GM18507 (cell line): ENCODE measurements around the gene RRBP1.

Source experiments
- DNase-seq: peaks from one replicate; pipeline ENCODE4 v3.0.0; 2011; ENCODE audit warnings: low read depth; ENCODE audit not compliant: insufficient read length; ENCODE audit errors: extremely low spot score
- FAIRE-seq: peaks from 2 replicates; lab custom pipeline; 2011; peaks lifted over from hg19 to GRCh38; lab: Jason Lieb, UNC

RRBP1 gene

DNA sequence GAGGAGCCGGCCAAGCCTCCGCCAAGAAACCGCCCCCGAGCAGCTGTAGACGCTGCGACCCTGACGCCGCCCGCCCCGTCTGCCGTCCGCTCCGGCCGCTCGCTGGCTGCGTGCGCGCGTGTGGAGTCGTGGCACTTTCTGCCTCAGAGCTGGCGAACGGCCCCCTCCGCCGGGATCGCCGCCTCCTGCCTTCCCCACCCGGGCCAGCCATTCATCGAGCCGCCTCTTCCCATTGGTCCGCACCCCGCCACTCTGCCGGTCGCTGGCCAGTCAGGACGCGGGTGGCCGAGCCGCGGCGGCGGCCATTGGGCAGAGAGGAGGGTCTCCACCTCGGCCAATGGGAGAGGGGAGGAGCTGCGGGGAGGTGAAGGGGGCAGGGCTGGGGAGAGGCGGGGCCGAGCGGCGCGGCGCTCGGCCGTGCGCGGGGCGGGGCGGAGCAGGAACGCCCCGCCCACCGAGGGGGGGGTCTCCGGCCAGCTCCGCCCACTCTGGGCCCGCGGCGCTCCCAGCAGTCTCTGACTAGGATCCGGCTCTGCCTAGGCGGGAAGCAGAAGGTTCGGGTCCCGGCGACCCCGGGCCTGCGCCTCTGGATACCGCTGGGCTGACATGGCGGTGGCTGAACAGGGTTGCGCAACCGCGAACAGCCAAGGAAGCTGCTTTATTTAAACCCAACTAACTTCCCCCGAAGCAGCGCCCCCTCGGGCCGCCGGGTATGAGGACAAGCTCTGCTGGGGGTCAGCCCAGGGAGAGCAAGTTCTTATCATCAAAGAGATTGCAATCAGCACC is at the start of gene RRBP1:
Gene RRBP1, minus strand, starts transcription at position 140 of the 786 bp plus-strand sequence. CDS start 21,735 bp downstream, outside the sequence.
- peak; percentile 97 for FAIRE-seq

DNA sequence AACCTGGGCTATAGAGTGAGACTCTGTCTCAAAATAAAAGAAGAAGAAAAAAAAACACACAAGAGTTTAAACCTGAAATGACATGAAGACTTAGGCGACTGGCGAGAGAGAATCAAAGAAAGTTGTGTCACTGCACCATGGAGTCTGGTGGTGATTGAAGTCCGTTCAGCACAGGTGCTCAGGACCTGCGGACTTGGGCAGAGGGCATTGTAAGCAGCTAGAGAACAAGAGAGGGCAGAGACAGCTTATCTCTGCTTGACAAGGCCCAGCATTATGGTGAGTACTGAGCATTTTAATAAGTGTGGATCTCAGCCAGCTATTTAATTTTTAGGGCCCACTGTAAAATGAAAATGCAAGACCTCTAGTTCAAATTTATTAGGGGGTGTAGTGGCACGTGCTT is 49.2 kb upstream of the RRBP1 start:
- DNase-seq = no peak
- no peak for FAIRE-seq

More for the DNA sequence above, at the start of gene RRBP1:
- peak; percentile 99 for DNase-seq

DNA sequence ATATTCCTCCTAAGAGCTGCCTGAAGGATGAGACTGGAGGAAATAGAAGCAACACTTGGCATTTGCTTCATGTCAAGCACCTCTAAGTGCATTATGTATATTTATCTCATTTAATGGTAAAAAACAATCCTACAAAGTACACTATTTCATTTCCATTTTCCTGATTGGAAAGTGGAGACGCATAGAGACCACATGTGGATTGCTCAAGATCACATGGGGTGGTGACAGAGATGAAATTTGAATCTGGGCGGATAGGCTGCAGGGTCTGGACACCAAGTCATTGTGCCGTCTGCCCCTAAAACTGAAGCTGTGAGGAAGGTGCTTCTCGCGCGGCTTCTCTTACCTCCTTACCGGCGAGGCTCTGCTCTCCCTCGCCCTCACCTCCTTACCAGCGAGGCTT is 48.0 kb upstream of the RRBP1 start:
- FAIRE-seq = no peak
- no peak for DNase-seq

DNA sequence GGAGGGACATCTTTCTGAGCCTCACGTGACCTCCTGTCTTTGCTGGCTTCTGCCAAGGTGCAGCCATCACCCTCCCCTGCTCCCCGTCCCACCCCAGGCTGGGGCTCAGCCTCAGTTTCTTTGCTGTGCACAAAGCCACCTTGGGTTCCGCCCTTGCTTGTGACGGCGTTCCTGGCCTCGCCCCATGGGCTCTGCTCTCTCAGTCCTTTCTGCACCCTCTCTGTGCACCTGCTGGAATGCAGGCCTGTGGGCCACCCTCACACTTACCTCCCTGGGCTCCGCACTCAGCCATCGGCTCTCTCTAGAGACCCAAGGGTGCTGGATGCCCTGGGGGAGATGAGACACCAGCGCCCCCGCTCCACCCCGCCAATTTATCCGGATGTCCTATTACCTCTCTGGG is 46.0 kb upstream of the RRBP1 start:
- FAIRE-seq = no peak

GRCh38 chr20:17727351-17727750 is 45.3 kb upstream of the RRBP1 start:
- no peak for DNase-seq
- FAIRE-seq = no peak

More for the DNA sequence above, 46.0 kb upstream of the RRBP1 start:
- no peak for DNase-seq

- DNase-seq = no peak
- no peak for FAIRE-seq
Observed at GRCh38 chr20:17726902-17727301, 44.9 kb upstream of the RRBP1 start.

DNA sequence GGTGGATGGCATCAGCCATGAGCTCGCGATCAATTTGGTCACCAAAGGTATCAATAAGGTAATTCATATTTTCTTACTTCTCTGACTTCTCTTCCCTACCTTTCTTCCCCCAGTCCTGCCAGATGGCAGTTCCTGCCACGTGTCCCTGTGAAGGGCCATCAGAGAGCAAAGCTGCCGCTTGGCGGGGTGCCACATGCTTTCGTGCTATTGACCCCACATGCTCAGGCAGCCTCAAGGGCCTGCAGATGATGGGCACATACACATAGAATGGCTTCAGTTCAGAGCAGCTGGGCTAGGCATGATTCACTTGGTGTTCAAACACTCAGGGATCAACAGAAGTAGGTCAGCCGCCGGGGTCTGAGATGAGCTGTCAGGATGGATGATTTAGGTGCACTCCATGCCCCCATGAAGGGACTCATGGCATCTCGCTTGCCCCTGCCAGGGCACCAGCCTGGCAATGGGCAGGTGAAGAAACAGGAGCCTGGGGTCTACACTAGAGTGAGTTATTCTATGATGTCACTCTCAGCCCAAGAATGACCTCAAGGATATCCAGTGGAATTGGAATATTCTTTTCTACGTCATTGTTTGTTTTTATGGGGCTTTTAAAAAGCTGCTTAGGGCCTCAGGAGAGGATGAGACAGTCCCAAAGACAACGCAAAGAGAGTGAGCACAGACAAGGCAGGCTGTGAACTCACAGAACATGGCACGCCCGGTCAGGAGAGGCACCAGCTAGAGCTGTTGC is 43.2 kb upstream of the RRBP1 start:
- DNase-seq = no peak
- FAIRE-seq = no peak

GRCh38 chr20:17723301-17723691 is 41.3 kb upstream of the RRBP1 start:
- FAIRE-seq (no peak), DNase-seq (no peak)

DNA sequence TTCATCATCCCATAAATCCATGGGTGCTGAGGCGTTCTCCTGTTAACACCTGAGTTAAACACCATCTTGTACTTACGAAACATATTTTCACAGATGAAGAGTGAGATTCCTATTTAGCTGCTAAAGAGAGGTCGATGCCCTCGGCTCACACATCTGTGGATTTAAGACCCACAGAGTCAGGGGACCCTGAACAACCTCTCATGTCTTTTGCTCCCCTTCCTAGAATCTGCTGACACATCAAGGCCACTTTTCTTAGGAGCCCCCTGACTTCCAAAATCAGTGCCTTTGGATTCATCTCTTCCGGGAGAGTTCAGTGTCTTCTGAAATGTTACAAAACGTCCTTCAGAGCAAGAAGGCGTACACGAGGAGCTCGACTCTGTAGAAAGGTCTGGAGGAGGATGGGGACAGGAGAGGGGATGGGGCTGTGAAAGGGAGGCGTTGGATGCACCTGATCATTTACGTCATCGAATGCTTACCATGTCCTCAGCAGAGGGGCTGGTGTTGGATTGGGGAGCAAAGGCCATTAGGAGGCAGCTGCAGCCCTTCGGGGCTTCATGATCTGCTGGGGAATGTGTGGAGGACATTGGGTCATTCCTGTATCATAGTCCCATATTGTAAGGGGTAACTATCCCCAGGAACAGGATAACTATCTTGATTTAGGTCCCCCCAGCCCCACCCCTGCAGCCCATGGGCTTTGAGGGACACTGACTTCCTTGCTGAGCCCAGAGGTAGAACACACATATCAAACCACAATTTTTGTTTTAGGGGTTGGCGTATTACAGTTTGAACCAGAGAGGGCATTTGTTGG is 40.7 kb upstream of the RRBP1 start:
- DNase-seq (no peak), FAIRE-seq (no peak)

DNA sequence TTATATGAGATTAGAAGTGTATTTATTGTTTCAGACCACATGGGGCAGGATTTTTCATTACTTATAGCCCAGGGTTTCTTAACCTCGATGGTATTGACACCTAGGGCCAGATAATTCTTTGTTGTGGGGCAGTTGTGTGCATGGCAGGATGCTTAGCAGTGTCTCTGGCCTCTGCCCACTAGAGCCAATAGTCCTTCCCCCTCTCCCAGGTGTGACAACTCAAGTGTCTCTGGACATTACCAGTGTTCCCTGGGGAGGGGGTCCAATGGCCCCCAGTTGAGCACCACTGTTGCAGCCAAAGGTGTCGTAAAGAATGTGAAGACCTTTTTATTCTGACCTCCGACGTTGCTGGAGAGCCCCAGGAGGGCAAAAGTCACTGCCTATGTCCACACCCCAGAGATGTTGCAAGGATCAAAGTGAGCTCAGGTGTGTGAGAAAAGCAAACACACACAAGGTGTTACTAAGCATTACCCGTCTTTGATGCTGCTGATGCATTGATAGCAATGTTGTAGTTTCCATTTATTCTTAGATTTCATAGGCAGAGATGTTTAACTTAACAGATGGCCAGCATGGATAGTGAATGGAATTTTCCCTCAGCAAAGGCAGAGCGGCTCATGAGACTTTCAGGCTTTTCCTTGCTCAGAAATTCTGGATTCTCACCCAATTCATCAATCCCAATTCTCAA is 39.9 kb upstream of the RRBP1 start:
- FAIRE-seq = no peak
- no peak for DNase-seq

DNA sequence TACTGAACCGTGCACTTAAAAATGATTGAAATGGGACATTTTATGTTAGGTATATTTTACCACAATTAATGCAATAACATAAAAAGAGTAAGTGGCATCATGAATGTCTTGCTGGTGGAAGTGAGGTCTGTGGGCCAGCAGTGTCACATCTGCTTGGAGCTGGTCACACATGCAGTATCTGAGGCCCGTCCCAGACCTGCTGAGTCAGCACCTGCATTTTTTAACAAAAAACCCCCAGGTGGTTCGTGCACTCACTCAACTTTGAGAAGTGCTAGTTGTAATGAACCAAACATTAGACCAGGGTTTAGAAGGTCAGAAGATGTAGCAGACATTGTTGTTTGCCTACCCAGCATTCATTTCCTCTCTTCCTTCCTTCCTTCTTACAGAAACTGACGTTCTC is 38.7 kb upstream of the RRBP1 start:
- FAIRE-seq = no peak
- no peak for DNase-seq

- no peak for FAIRE-seq
- DNase-seq = no peak
Observed at GRCh38 chr20:17716331-17716730, 34.3 kb upstream of the RRBP1 start.

DNA sequence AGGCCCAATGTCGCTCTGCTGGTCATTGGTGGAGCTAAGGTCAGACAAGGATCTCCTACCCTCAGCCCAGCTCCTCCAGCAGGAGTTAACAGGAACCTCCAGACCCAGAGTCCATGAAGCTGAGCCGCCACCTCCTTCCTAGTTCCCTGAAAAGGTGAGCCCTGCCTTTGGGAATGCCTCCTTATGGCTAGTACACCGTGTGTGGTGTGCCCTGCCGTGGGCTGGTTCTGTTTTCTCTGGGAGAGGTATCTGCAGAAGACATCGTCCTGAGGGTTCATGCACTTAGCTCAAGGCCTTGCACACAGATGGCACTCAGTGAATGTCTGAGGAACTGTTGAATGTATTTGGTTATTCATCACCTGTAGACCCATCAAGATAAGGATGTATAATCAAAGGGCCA is 33.0 kb upstream of the RRBP1 start:
- DNase-seq (no peak), FAIRE-seq (no peak)

DNA sequence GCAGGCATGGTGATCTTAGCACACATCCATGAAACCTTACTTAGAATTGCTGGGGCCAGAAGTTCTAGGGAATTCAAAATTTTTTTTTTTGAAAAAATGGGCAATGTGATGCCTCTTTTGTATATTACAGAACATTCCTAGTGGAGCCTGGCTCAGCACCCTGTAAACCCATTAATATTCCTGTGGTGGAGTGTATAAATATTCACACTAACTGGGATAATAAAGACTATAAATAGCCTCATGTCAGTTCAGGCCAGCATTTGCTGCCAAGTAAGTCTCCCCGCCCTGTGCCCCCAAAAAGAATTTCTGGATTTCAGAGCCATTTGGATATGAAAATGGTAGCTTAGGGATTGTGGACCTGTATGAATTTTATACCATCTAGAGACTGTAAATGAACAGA is 32.6 kb upstream of the RRBP1 start:
- FAIRE-seq = no peak
- no peak for DNase-seq

- no peak for FAIRE-seq
- no peak for DNase-seq
Observed at GRCh38 chr20:17712708-17713107, 30.7 kb upstream of the RRBP1 start.

DNA sequence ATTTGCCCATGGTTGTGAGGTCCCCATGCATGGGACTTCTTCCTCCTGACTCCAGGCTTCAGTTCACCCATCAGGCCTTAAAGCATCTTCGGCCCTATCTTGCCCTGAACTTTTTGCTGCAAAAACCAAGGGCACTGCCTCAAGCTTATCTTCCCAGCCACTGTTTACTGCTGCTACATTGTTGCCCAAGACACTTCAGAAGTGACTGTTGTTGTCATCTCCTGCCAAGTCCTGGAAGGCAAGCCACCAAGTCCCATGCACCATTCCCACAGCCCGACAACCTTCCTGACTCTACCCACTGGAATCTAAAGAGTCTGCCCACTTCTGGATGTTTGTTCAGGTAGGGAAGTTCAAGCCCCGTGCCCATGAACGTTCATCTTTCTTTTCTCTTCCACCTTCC is 30.2 kb upstream of the RRBP1 start:
- FAIRE-seq (no peak), DNase-seq (no peak)

DNA sequence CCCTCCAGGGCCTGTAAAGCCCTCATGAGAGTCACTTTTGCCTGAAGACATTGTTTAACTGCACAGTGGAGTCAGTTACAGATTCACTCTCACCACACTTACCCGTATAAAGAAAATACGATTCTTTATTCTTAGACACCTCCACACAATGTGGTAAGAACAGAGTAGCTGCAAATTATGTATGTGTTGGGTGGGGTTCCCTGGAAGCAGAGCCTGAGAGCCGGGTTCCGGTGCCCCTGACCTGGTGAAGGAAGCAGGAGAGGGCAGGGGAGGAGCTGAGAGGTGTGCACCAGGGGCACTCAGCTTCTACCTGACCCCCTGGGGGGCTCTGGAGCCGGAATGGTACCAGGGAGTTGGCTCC is 29.2 kb upstream of the RRBP1 start:
- no peak for DNase-seq
- no peak for FAIRE-seq

- DNase-seq = no peak
Observed at GRCh38 chr20:17710379-17711266, 28.6 kb upstream of the RRBP1 start.

More at GRCh38 chr20:17710379-17711266, 28.6 kb upstream of the RRBP1 start:
- FAIRE-seq = no peak
